Measurements from ENCODE around the gene METTL3. TPM values are rescaled to one million over a fixed set of nuclear protein-coding genes. Genes with fewer than 3 reads are reported as not detected.

METTL3 gene
- total and polyA plus RNA-seq, 2 donors (not counting 1 experiment from before 2014, with no cell fraction given), result 39.2 to 59.9 TPM

GRCh38 chr14:21496453-21496852 lies 14.7 kb downstream of the METTL3 start:
- H3K4me2 ChIP-seq (ENCODE audit: extremely low read depth, insufficient read depth, low read length), result no peak overlapping the region
- DNase-seq (ENCODE audit: low read depth in 2 of 2), result peak in 1 of 2 donors; percentile 71
- H3K9me3 ChIP-seq (ENCODE audit: control insufficient read depth, insufficient read depth, low read depth, low read length), result no peaks in the 10 kb centered on the region
- peaks cover 16% of the 10 kb centered on the region for H3K36me3 ChIP-seq (ENCODE audit: control insufficient read depth, insufficient read depth, low read length)
- no peaks in the 10 kb centered on the region for H3K4me1 ChIP-seq (ENCODE audit: control insufficient read depth, extremely low read depth, insufficient read depth, low read length)
- H3K27ac ChIP-seq (ENCODE audit: insufficient read depth, low read length), result no peak overlapping the region
- H4K20me1 ChIP-seq (ENCODE audit: control insufficient read depth, extremely low read depth, insufficient read depth, low read length), result no peaks in the 10 kb centered on the region
- no peak overlapping the region for H3K4me3 ChIP-seq (replicated peaks in 1 of 4; ENCODE audit: control extremely low read depth in 1 of 4, insufficient read depth in 1 of 4, low read depth in 3 of 4, low read length in 4 of 4)
- H3K27me3 ChIP-seq (ENCODE audit: control insufficient read depth, insufficient read depth, low read length), result no peaks in the 10 kb centered on the region
- H2AFZ ChIP-seq (ENCODE audit: low read length), result no peak overlapping the region
- no peak for TF ChIP-seq EZH2 (IDR thresholded peaks at IDR 0.05; ENCODE audit: low read length, missing control alignments)
- no peak for TF ChIP-seq CTCF (conservative IDR thresholded peaks at IDR 0.05 in 1 of 2, IDR thresholded peaks at IDR 0.05 in 1 of 2; ENCODE audit: low read depth in 1 of 2, low read length in 2 of 2)
- H3K79me2 ChIP-seq (ENCODE audit: control insufficient read depth, insufficient read depth, low read length), result no peaks in the 10 kb centered on the region
- H3K9ac ChIP-seq (ENCODE audit: insufficient read depth, low read length), result no peak overlapping the region

DNA sequence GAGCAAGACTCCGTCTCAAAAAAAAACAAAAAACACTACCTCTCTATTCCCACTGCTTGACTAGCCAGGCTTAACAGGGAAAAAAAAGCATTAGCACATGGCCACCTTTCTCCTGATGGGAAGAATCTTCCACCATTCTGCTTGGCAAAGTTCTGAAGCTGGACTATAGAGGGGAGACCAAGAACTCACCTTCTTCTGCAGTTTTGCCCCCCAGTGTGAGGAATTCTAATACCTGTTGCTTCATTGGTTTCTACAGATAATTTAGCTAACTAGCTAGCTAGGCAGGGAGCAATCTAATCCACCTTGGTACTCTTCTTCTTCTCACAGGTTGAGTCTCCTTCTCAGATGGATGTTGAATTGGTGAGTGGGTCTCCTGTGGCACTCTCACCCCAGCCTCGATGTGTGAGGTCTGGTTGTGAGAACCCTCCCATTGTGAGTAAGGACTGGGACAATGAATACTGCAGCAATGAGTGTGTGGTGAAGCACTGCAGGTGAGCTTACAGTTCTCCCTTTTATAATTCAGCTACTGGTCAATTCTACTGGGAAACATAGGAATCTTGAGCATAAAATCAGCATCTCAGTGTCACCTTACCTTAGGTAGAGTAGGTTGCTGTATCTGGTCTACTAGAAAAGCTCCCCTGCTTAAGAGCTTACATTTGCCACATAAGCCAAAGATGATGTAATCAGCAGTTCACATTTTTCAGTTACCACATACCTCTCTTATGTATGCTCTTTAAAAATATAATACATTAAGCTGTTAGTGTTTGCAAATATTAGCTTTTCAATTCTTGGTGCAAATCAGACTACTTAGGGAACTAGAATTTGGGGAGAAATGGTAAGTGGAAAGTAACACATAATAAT lies 16.0 kb downstream of the METTL3 start:
- Histone ChIP-seq H3K79me2 (ENCODE audit: control insufficient read depth, insufficient read depth, low read length) (no peaks in the 10 kb centered on the region), H2AFZ (ENCODE audit: low read length) (no peak overlapping the region), H3K9me3 (ENCODE audit: control insufficient read depth, insufficient read depth, low read depth, low read length) (no peaks in the 10 kb centered on the region), H3K4me2 (ENCODE audit: extremely low read depth, insufficient read depth, low read length) (no peak overlapping the region), H4K20me1 (ENCODE audit: control insufficient read depth, extremely low read depth, insufficient read depth, low read length) (no peaks in the 10 kb centered on the region), H3K27me3 (ENCODE audit: control insufficient read depth, insufficient read depth, low read length) (no peaks in the 10 kb centered on the region), H3K4me1 (ENCODE audit: control insufficient read depth, extremely low read depth, insufficient read depth, low read length) (no peaks in the 10 kb centered on the region), H3K9ac (ENCODE audit: insufficient read depth, low read length) (no peak overlapping the region), H3K4me3 (replicated peaks in 1 of 4; ENCODE audit: control extremely low read depth in 1 of 4, insufficient read depth in 1 of 4, low read depth in 3 of 4, low read length in 4 of 4) (no peak overlapping the region), H3K27ac (ENCODE audit: insufficient read depth, low read length) (no peak overlapping the region), H3K36me3 (ENCODE audit: control insufficient read depth, insufficient read depth, low read length) (peaks cover 16% of the 10 kb centered on the region)
- TF ChIP-seq CTCF (conservative IDR thresholded peaks at IDR 0.05 in 1 of 2, IDR thresholded peaks at IDR 0.05 in 1 of 2; ENCODE audit: low read depth in 1 of 2, low read length in 2 of 2) (no peak), EZH2 (IDR thresholded peaks at IDR 0.05; ENCODE audit: low read length, missing control alignments) (no peak)
- peak; percentile 58 to 59 for DNase-seq (ENCODE audit: low read depth in 2 of 2)

GRCh38 chr14:21486640-21487087 lies 24.5 kb downstream of the METTL3 start:
- Histone ChIP-seq H3K9ac (ENCODE audit: insufficient read depth, low read length) (no peak overlapping the region), H3K79me2 (ENCODE audit: control insufficient read depth, insufficient read depth, low read length) (peaks cover 7% of the 10 kb centered on the region), H3K4me1 (ENCODE audit: control insufficient read depth, extremely low read depth, insufficient read depth, low read length) (no peaks in the 10 kb centered on the region), H3K4me3 (replicated peaks in 1 of 4; ENCODE audit: control extremely low read depth in 1 of 4, insufficient read depth in 1 of 4, low read depth in 3 of 4, low read length in 4 of 4) (no peak overlapping the region), H4K20me1 (ENCODE audit: control insufficient read depth, extremely low read depth, insufficient read depth, low read length) (no peaks in the 10 kb centered on the region), H2AFZ (ENCODE audit: low read length) (no peak overlapping the region), H3K4me2 (ENCODE audit: extremely low read depth, insufficient read depth, low read length) (no peak overlapping the region), H3K36me3 (ENCODE audit: control insufficient read depth, insufficient read depth, low read length) (peaks cover 13% of the 10 kb centered on the region), H3K27ac (ENCODE audit: insufficient read depth, low read length) (peak overlapping the region; percentile 20), H3K27me3 (ENCODE audit: control insufficient read depth, insufficient read depth, low read length) (no peaks in the 10 kb centered on the region), H3K9me3 (ENCODE audit: control insufficient read depth, insufficient read depth, low read depth, low read length) (no peaks in the 10 kb centered on the region)
- peak; percentile 48 to 81 for DNase-seq (ENCODE audit: low read depth in 2 of 2)
- TF ChIP-seq CTCF (conservative IDR thresholded peaks at IDR 0.05 in 1 of 2, IDR thresholded peaks at IDR 0.05 in 1 of 2; ENCODE audit: low read depth in 1 of 2, low read length in 2 of 2) (no peak), EZH2 (IDR thresholded peaks at IDR 0.05; ENCODE audit: low read length, missing control alignments) (no peak)
